ENCODE data around the gene FOXC1.
A peak's percentile ranks its signal among the peaks of the same experiment; 100 is the strongest.

The FOXC1 gene

GRCh38 chr6:1600063-1600763 is 9.5 kb upstream of the FOXC1 start:
- DNase-seq (ENCODE audit: low read depth), result no peak

DNA sequence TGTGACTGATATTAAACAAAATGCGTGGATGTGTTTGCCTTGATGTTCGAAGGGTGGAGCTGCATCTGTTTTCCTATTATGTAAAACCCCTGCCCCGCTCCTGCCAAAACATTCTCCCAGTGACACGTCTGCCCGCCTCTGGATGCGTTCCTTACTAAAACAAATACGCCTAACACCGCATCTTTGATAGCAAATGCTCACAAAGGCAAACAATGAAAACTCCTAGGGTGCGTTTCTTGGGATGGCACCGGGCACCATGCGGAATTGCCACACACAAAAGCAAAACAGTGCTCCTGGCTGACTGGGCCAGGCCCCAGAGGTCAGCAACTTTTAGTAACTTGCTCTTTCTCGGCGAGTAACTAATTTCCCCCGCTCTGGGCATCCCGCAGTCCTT is 9.0 kb upstream of the FOXC1 start:
- no peak for DNase-seq (ENCODE audit: low read depth)

DNA sequence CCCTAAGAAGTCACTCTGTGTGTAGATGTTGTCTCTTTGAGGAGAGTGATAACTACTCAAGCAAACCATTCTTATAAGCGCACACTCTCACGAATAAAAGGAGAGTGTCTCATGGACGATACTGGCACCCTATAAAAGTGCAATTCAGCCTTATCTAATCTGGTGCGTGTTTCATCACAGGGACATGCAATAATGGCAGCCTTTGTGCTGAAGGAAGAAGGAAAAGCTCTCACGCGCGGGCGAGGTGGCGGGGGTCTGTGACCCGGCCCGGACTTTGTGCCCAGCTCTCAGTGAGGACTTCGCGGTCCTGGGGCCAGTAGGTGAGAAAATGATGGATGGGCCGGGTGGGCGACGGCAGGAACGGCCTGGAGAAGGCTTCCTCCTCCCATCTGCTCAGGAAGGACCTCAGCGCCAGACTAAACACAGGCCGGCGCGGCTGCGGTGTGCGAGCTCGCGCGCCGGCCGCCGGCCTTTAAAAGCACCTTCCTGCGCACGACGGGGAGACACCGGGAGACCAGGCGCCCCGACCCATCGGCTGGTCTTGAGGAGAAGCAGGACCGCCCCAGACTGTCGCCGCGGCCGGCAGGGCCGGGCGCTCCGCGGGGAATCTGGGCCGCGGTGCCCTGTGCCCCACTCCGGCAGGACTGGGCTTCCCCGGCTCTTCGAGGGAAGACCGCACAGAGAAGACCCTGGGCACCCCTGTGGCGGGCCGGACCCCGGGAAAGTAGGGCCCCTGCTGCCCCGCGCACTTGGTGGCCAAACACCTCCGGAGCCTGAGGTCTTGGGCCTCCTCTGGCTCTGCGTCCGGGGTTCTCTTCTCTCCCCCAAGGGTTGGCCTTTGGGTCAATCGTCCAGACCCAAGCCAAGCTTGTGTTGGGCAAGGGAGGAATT is 8.3 kb upstream of the FOXC1 start:
- no peak for DNase-seq (ENCODE audit: low read depth)

- no peak for DNase-seq (ENCODE audit: low read depth)
These were observed 7.5 kb upstream of the FOXC1 start for GRCh38 chr6:1602049-1602713.

DNA sequence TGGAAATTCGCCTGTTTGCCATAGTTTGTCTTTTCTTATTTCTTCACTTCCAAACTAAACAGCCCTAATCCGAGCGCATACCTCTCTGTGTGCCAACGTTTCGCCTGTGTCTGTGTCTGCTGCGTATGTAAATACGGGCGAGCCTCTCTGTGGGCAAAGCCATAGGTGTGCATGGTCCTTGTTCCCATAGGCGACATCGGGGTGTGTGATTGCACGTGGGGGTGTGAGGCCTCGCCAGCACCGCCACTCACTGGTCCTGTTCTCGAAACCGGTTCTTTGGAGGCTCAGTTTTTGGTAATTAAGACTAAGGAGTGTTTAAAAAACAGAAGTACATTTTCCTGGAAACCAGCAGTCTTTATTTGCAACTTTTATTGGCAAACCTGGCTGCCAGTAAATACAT is 6.0 kb upstream of the FOXC1 start:
- no peak for DNase-seq (ENCODE audit: low read depth)

GRCh38 chr6:1604158-1605003 is 5.3 kb upstream of the FOXC1 start:
- DNase-seq (ENCODE audit: low read depth), result peak; percentile 53

DNA sequence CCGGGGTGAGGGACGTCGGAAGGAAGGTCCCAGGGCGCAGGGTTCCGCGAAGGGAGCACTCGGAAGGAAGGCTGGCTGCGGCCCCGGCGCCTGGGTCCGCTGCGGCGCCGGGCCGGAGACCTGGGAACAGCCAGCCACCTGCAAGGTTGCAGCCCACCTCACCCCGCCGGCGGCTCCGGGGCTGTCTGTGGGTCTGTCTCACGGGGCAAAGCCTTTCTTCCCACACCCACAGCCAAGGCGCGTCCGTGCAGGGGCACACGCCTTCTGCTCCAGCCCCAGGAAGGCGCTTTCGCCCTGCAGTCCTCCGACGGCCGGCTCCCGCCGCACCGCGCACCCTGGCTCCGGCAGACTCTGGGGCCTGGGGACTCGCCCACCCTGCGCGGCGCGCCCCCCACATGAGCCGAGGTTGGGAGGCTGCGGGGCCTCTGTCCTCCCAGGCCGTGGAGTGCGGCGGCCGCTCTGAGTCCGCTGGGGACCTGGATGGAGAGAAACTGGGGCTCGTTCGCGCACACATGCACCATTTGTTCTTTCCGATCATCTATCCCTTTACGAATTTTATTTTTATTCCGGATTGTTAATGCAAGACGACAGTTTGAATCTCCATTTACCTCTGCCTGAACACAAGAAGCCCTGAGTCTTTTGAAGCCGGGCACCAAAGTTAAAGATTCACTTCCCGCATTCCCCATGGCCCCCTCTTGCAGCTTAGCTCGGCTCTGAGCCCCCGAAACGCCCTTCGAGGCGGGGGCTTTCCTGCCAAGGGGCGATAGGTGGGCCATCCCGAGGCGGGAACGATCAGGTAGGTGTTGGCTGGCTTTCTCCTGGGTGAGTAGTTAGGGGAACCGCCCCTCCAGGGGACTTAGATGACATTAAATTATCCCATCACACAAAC is 4.5 kb upstream of the FOXC1 start:
- no peak for DNase-seq (ENCODE audit: low read depth)

GRCh38 chr6:1605893-1606779 is 3.6 kb upstream of the FOXC1 start:
- DNase-seq (ENCODE audit: low read depth), result no peak

DNA sequence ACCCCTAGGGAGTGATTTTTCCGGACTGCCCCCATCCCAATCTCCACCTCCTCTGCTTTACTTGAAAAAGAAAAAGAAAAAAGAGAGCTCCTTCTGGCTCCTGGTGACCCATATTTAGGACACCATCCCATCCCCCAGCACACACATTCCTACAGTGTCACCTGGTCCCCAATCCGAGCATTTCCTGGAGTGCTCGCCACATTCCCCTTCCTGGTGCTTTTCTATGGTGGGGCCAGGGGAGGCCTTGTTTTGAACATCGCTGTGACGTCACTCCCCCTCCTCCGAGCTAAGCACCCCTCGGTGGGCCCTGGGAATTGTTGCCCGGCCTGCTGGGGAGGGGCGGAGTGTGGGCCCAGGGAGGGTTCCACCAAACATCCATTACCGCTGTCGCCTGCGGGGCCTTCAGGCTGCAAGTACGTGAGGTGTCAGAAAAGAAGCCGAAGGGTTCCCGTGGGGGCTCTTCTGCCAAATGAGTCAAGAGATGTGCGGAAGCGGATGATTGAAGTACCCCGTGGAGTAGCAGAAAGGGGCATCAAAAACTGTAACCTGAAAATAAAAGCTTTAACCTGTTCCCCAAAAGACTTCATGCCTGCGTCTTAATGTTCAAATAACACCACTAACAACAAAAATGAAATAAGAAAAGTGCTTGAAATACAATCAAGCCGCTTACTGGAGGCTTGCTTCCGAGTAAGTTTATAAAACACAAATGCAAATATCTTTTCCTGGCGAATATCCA is 2.8 kb upstream of the FOXC1 start:
- DNase-seq (ENCODE audit: low read depth), result no peak

GRCh38 chr6:1607516-1608221 is 2.0 kb upstream of the FOXC1 start:
- DNase-seq (ENCODE audit: low read depth), result no peak

GRCh38 chr6:1608222-1609040 is 1.3 kb upstream of the FOXC1 start:
- DNase-seq (ENCODE audit: low read depth), result no peak

GRCh38 chr6:1609041-1609647 is 571 bp upstream of the FOXC1 start:
- no peak for DNase-seq (ENCODE audit: low read depth)

DNA sequence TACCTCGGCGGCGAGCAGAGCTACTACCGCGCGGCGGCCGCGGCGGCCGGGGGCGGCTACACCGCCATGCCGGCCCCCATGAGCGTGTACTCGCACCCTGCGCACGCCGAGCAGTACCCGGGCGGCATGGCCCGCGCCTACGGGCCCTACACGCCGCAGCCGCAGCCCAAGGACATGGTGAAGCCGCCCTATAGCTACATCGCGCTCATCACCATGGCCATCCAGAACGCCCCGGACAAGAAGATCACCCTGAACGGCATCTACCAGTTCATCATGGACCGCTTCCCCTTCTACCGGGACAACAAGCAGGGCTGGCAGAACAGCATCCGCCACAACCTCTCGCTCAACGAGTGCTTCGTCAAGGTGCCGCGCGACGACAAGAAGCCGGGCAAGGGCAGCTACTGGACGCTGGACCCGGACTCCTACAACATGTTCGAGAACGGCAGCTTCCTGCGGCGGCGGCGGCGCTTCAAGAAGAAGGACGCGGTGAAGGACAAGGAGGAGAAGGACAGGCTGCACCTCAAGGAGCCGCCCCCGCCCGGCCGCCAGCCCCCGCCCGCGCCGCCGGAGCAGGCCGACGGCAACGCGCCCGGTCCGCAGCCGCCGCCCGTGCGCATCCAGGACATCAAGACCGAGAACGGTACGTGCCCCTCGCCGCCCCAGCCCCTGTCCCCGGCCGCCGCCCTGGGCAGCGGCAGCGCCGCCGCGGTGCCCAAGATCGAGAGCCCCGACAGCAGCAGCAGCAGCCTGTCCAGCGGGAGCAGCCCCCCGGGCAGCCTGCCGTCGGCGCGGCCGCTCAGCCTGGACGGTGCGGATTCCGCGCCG is 994 bp downstream of the FOXC1 start:
- no peak for DNase-seq (ENCODE audit: low read depth)

DNA sequence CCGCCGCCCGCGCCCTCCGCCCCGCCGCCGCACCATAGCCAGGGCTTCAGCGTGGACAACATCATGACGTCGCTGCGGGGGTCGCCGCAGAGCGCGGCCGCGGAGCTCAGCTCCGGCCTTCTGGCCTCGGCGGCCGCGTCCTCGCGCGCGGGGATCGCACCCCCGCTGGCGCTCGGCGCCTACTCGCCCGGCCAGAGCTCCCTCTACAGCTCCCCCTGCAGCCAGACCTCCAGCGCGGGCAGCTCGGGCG is 1.5 kb downstream of the FOXC1 start:
- no peak for DNase-seq (ENCODE audit: low read depth)

DNA sequence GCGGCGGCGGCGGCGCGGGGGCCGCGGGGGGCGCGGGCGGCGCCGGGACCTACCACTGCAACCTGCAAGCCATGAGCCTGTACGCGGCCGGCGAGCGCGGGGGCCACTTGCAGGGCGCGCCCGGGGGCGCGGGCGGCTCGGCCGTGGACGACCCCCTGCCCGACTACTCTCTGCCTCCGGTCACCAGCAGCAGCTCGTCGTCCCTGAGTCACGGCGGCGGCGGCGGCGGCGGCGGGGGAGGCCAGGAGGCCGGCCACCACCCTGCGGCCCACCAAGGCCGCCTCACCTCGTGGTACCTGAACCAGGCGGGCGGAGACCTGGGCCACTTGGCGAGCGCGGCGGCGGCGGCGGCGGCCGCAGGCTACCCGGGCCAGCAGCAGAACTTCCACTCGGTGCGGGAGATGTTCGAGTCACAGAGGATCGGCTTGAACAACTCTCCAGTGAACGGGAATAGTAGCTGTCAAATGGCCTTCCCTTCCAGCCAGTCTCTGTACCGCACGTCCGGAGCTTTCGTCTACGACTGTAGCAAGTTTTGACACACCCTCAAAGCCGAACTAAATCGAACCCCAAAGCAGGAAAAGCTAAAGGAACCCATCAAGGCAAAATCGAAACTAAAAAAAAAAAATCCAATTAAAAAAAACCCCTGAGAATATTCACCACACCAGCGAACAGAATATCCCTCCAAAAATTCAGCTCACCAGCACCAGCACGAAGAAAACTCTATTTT is 2.0 kb downstream of the FOXC1 start:
- DNase-seq (ENCODE audit: low read depth), result no peak
